NB4 (cell line): ENCODE results near the gene KRTAP19-6.

Experiments
- DNase-seq: peaks from one replicate; pipeline ENCODE4 v3.0.0; 2010; ENCODE audit warnings: low read depth
- H3K4me3 ChIP-seq: one replicate; pipeline ENCODE4 v1.5.1; 2011; ENCODE audit warnings: mild to moderate bottlenecking, low read depth, low read length, moderate library complexity
- MYC ChIP-seq: IDR thresholded peaks from 2 replicates; pipeline ENCODE4 v1.6.1; 2011; ENCODE audit warnings: low read depth, low read length
- POLR2A ChIP-seq: IDR thresholded peaks from 2 replicates; pipeline ENCODE4 v1.6.1; 2011; ENCODE audit warnings: mild to moderate bottlenecking; ENCODE audit not compliant: insufficient read length; ENCODE audit errors: extremely low read depth
- TF ChIP-seq, protein P1 (sequence below): IDR thresholded peaks from 2 replicates; pipeline ENCODE4 v1.6.1; 2011; ENCODE audit warnings: low read depth, low read length
- TF ChIP-seq, protein P2 (sequence below): IDR thresholded peaks from one replicate; pipeline ENCODE4 v1.5.1; 2012; ENCODE audit warnings: low read depth, low read length

The KRTAP19-6 gene

DNA sequence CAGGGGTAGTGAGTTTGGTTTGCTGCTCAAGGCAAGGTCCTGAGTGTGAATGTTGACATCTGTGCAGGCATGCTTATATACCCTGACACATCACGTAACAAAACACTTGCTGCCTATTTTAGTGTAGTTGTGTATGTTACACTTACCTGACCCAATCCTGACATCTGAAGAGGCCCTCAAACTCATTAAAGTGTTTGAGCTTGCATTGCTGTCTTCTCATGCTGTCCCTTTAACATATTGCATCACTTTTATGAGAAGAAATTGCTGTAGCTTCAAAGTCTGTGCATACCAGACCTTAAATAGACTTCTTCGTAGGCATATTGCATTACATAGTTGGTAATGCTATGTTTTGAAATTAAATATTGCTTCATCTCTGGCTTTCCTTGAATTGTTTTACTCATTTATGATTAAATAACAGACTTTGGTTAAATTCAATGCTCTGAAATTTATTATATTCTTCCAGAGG is 49.7 kb downstream of the KRTAP19-6 start, which contains the start of gene KRTAP19-3:
Gene KRTAP19-3, minus strand, starts transcription at position 51 of the 466 bp plus-strand sequence. CDS start 56 bp downstream, outside the sequence.
- TF ChIP-seq, protein P1, sequence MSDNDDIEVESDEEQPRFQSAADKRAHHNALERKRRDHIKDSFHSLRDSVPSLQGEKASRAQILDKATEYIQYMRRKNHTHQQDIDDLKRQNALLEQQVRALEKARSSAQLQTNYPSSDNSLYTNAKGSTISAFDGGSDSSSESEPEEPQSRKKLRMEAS, result no peak
- no peak for TF ChIP-seq POLR2A
- TF ChIP-seq, protein P2, sequence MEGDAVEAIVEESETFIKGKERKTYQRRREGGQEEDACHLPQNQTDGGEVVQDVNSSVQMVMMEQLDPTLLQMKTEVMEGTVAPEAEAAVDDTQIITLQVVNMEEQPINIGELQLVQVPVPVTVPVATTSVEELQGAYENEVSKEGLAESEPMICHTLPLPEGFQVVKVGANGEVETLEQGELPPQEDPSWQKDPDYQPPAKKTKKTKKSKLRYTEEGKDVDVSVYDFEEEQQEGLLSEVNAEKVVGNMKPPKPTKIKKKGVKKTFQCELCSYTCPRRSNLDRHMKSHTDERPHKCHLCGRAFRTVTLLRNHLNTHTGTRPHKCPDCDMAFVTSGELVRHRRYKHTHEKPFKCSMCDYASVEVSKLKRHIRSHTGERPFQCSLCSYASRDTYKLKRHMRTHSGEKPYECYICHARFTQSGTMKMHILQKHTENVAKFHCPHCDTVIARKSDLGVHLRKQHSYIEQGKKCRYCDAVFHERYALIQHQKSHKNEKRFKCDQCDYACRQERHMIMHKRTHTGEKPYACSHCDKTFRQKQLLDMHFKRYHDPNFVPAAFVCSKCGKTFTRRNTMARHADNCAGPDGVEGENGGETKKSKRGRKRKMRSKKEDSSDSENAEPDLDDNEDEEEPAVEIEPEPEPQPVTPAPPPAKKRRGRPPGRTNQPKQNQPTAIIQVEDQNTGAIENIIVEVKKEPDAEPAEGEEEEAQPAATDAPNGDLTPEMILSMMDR, result no peak
- no peak for TF ChIP-seq MYC
- no peak for DNase-seq
- H3K4me3 ChIP-seq, result no peak within 1 kb of the TSS
